ENCODE measurements around the gene C16orf78. TPM values are rescaled to one million over a fixed set of nuclear protein-coding genes. Genes with fewer than 3 reads are reported as not detected.

C16orf78 gene
- polyA plus RNA-seq, 3 donors = not detected

GRCh38 chr16:49427771-49428170, 54.2 kb downstream of the C16orf78 start:
- DNase-seq (ENCODE audit: low read depth in 3 of 3, low spot score in 2 of 3) = no peak

GRCh38 chr16:49428808-49429207, 55.2 kb downstream of the C16orf78 start:
- DNase-seq (ENCODE audit: low read depth in 3 of 3, low spot score in 2 of 3) = no peak

- DNase-seq (ENCODE audit: low read depth in 3 of 3, low spot score in 2 of 3) = no peak
Observed at GRCh38 chr16:49431040-49431439, 57.4 kb downstream of the C16orf78 start.

GRCh38 chr16:49431591-49432290, 58.1 kb downstream of the C16orf78 start:
- no peak for DNase-seq (ENCODE audit: low read depth in 3 of 3, low spot score in 2 of 3)

- DNase-seq (ENCODE audit: low read depth in 3 of 3, low spot score in 2 of 3) = no peak
Observed at GRCh38 chr16:49434733-49435132, 61.1 kb downstream of the C16orf78 start.

- DNase-seq (ENCODE audit: low read depth in 3 of 3, low spot score in 2 of 3) = no peak
Observed at GRCh38 chr16:49436181-49436580, 62.6 kb downstream of the C16orf78 start.

GRCh38 chr16:49437344-49437743, 63.7 kb downstream of the C16orf78 start:
- DNase-seq (ENCODE audit: low read depth in 3 of 3, low spot score in 2 of 3) = no peak

- no peak for DNase-seq (ENCODE audit: low read depth in 3 of 3, low spot score in 2 of 3)
Observed at GRCh38 chr16:49439050-49439449, 65.4 kb downstream of the C16orf78 start.

GRCh38 chr16:49439676-49440075, 66.1 kb downstream of the C16orf78 start:
- DNase-seq (ENCODE audit: low read depth in 3 of 3, low spot score in 2 of 3) = no peak

- DNase-seq (ENCODE audit: low read depth in 3 of 3, low spot score in 2 of 3) = no peak
Observed at GRCh38 chr16:49440156-49441065, 66.8 kb downstream of the C16orf78 start.

- DNase-seq (ENCODE audit: low read depth in 3 of 3, low spot score in 2 of 3) = peak in 2 of 3 donors; percentile 51 to 60
Observed at GRCh38 chr16:49441366-49441780, 67.8 kb downstream of the C16orf78 start.

- no peak for DNase-seq (ENCODE audit: low read depth in 3 of 3, low spot score in 2 of 3)
Observed at GRCh38 chr16:49442805-49443204, 69.2 kb downstream of the C16orf78 start.

GRCh38 chr16:49443576-49443975, 70.0 kb downstream of the C16orf78 start:
- DNase-seq (ENCODE audit: low read depth in 3 of 3, low spot score in 2 of 3) = no peak

- DNase-seq (ENCODE audit: low read depth in 3 of 3, low spot score in 2 of 3) = no peak
Observed at GRCh38 chr16:49446805-49447204, 73.2 kb downstream of the C16orf78 start.

Other genes starting within 250 kb of the C16orf78 start
- gene CBLN1, start 92.0 kb upstream of the C16orf78 start, polyA plus RNA-seq (ENCODE audit: insufficient read length in 3 of 3) = under 1 TPM; 0.31 to 0.58 (median 0.31) TPM